ENCODE data around the gene IMMP2L. TPM values are rescaled to one million over a fixed set of nuclear protein-coding genes. Genes with fewer than 3 reads are reported as not detected.

IMMP2L gene
- total and polyA plus RNA-seq, 2 donors (not counting 3 experiments of a cell fraction or from before 2014, with no cell fraction given) = 9.9 to 11.8 TPM

DNA sequence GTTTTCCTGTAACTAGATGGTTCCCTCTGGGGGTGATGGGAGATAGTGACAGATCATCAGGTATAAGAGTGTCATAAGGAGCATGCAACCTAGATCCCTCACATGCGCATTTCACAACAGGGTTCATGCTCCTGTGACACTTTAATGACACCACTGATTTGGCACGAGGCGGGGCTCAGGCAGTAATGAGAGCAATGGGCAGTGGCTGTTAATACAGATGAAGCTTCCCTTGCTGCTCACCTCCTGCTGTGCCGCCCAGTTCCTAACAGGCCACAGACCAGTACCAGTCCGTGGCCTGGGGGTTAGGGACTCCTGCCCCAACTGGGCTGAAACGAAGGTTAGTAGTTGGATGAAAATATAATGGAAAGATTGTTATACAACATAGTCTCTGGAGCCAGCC is 673.0 kb downstream of the IMMP2L start:
- no peaks in the 10 kb centered on the region for H3K79me2 ChIP-seq (ENCODE audit: control insufficient read depth, insufficient read depth, low read length)
- no peaks in the 10 kb centered on the region for H3K9me3 ChIP-seq (replicated peaks; ENCODE audit: control insufficient read depth, insufficient read depth, low read length)
- dilution Hi-C loops (cut with MboI; ENCODE audit: extremely low pct_ligation_motif_present, low sequenced_read_pairs) = no loop called here
- H4K20me1 ChIP-seq (replicated peaks; ENCODE audit: control insufficient read depth, extremely low read depth, insufficient read depth, low read length) = no peaks in the 10 kb centered on the region
- no peak overlapping the region for H3K9ac ChIP-seq (replicated peaks; ENCODE audit: extremely low read depth, insufficient read depth, low read length)
- H3K4me3 ChIP-seq (replicated peaks in 1 of 3; ENCODE audit: insufficient read depth in 1 of 3, low read depth in 1 of 3, low read length in 3 of 3) = no peak overlapping the region
- no peak overlapping the region for H3K27ac ChIP-seq (ENCODE audit: insufficient read depth, low read depth, low read length)
- H3K9me1 ChIP-seq (replicated peaks; ENCODE audit: control insufficient read depth, extremely low read depth, insufficient read depth, low read length) = no peaks in the 10 kb centered on the region
- H3K4me1 ChIP-seq (ENCODE audit: control insufficient read depth, extremely low read depth, insufficient read depth, low read length) = no peaks in the 10 kb centered on the region
- FAIRE-seq (no peak), DNase-seq (ENCODE audit: low read depth, low spot score) (no peak)
- ChIA-PET POLR2A (no interaction called here), CTCF (no interaction called here)
- no TSS peak for BruUV-seq (replicated peaks)
- no peaks in the 10 kb centered on the region for H3K27me3 ChIP-seq (ENCODE audit: control insufficient read depth in 2 of 2, insufficient read depth in 2 of 2, low read length in 2 of 2)
- no peak overlapping the region for H3K4me2 ChIP-seq (ENCODE audit: insufficient read depth, low read length)
- H2AFZ ChIP-seq (ENCODE audit: low read depth, low read length) = no peak overlapping the region
- H3K36me3 ChIP-seq (ENCODE audit: control insufficient read depth in 2 of 2, extremely low read depth in 1 of 2, insufficient read depth in 2 of 2, low read length in 2 of 2) = no peaks in the 10 kb centered on the region
- intact Hi-C loops (cut with micrococcal nuclease) = no loop called here
- TF ChIP-seq FOS (IDR thresholded peaks at IDR 0.05; ENCODE audit: borderline replicate concordance, insufficient read depth, low read length) (no peak), EZH2 (IDR thresholded peaks at IDR 0.05; ENCODE audit: borderline replicate concordance, low read depth, low read length, severe bottlenecking) (no peak), POLR2AphosphoS5 (IDR thresholded peaks at IDR 0.05; ENCODE audit: insufficient read depth, low read depth, low read length) (no peak), JUN (IDR thresholded peaks at IDR 0.05; ENCODE audit: borderline replicate concordance, insufficient read depth, insufficient read length, low read depth) (no peak), GATA2 (IDR thresholded peaks at IDR 0.05; ENCODE audit: insufficient read depth, insufficient read length, low read depth, low read length) (no peak), POLR2A (IDR thresholded peaks at IDR 0.05; ENCODE audit: low read depth, low read length) (no peak), MYC (IDR thresholded peaks at IDR 0.05; ENCODE audit: low read depth, low read length) (no peak)
- TF ChIP-seq, protein P1, sequence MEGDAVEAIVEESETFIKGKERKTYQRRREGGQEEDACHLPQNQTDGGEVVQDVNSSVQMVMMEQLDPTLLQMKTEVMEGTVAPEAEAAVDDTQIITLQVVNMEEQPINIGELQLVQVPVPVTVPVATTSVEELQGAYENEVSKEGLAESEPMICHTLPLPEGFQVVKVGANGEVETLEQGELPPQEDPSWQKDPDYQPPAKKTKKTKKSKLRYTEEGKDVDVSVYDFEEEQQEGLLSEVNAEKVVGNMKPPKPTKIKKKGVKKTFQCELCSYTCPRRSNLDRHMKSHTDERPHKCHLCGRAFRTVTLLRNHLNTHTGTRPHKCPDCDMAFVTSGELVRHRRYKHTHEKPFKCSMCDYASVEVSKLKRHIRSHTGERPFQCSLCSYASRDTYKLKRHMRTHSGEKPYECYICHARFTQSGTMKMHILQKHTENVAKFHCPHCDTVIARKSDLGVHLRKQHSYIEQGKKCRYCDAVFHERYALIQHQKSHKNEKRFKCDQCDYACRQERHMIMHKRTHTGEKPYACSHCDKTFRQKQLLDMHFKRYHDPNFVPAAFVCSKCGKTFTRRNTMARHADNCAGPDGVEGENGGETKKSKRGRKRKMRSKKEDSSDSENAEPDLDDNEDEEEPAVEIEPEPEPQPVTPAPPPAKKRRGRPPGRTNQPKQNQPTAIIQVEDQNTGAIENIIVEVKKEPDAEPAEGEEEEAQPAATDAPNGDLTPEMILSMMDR (IDR thresholded peaks at IDR 0.05; ENCODE audit: extremely low read depth in 1 of 2, insufficient read depth in 1 of 2, low read depth in 1 of 2, low read length in 2 of 2) = no peak
- TF ChIP-seq, protein P2, sequence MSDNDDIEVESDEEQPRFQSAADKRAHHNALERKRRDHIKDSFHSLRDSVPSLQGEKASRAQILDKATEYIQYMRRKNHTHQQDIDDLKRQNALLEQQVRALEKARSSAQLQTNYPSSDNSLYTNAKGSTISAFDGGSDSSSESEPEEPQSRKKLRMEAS (IDR thresholded peaks at IDR 0.05; ENCODE audit: insufficient read depth, insufficient read length) = no peak
